Stimulated activated CD4-positive, alpha-beta T cell treated with anti-CD3 and anti-CD28 coated beads, TNF-alpha, amount 100 ng/mL, for 1 hour (primary cell): Measurements from ENCODE around the gene L3MBTL4.
"Not testable (repeated sequence)": the region's sequence is repeated elsewhere in the genome, so short reads cannot be mapped to it uniquely, and the experiment has no call there.

Experiments used
- DNase-seq, 3 donors: peaks; one replicate each; pipeline ENCODE4 v3.0.0-alpha.2; 2020; ENCODE audit warnings: low read depth in 3 of 3, low spot score in 1 of 3

Gene L3MBTL4

GRCh38 chr18:6203791-6204190 lies 210.9 kb downstream of the L3MBTL4 start:
- no peak for DNase-seq

- no peak for DNase-seq
Measured at GRCh38 chr18:6202861-6203260, 211.8 kb downstream of the L3MBTL4 start.

DNA sequence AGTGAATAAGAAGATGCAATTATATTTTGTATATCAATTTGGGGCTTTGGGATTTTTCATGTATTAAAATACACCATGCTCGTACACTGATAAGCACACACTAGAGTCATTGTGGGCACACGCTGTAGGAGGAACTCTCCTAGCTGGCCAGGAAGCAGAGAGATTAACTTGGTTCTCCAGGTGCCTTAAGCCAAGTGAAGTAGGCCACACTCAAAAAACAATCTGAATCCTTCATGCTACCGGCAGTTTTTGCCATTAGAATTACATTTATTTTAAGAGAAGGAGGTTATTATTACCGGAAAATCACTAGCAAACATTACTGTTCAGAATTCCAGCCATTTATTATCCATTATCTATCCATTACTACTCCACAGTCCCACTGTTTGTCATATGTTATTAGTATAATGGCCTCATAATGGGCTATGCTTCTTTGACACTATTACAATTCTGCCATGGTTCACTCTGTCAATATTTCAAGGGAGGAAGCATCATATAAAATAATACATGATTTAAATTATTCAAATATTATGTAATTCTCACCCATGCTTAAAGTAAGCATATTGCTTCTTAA lies 214.4 kb downstream of the L3MBTL4 start:
- no peak for DNase-seq

DNA sequence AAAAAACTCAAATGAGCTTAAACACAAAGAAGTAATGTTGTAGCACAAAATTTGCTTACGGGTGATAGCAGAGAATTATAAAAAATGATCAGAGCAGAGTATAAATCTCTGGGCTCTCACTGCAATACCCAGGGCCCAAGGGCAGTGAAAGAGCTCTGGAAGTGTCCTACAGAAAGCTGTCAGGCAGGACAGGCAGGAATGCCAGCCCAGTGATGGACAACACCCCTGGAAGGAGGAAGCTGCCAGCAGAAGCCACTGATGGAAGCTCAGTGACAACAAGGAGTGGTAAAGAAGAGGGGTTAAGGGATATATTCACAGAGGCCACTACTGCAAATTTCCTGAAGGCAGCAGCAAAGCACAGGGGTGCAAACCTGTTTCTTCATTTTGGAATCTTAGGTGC lies 214.9 kb downstream of the L3MBTL4 start:
- DNase-seq = no peak

DNA sequence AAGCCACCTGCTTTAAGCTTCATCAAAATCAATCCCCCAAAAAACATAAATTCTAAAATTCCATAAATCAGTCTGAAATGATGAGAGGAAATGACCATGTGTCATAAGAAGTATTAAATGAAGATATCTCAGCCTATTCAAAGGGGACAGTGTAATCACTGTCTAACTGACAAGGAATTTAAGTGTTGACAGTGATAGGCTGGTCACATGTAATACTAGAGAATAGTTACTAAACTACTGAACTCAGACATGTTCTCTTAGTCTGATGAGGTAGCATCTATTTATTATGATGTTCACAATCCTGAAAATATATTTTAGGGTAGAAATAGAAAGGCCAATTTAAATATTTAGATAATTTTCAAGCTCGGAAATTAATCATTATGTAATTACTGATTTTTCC lies 216.1 kb downstream of the L3MBTL4 start:
- DNase-seq = no peak

- no peak for DNase-seq
Measured at GRCh38 chr18:6194640-6195039, 220.1 kb downstream of the L3MBTL4 start.

DNA sequence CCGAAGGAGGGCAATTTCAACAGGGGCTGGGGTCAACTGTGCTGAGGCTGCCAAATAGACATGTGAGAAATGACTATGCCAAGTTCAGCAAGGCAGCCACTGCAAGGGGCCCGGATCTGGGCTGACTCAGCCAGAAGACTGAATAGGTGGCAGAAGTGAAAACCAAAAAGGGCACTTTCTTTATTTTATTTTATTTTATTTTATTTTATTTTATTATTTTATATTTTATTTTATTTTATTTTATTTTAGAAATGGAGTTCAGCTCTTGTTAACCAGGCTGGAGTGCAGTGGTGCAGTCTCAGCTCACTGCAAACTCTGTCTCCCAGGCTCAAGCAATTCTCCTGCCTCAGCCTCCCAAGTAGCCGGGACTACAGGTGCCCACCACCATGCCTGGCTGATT lies 228.9 kb downstream of the L3MBTL4 start:
- not testable (repeated sequence) for DNase-seq

GRCh38 chr18:6174983-6175745 lies 239.5 kb downstream of the L3MBTL4 start:
- no peak for DNase-seq

- DNase-seq = no peak
Measured at GRCh38 chr18:6170604-6171003, 244.1 kb downstream of the L3MBTL4 start.

DNA sequence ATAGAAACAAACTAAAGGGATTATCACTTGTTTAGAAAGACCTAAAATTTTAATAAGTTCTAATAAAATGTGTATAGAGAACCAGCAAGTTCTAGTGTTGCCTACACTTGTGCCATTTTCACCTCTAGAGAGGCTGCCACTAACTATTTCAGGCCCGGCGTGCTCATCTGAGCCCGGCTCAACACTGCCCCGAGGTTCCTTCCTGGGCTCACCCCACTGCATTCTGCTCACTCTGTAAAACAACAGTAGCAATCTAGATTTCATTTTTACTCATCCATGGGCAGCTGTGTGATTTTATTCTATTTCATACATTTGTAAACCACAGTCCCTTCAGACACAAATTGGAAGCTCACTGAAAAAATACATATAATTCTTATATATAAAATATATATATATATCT lies 253.2 kb downstream of the L3MBTL4 start:
- no peak for DNase-seq

- DNase-seq = no peak
Measured at GRCh38 chr18:6159426-6159825, 255.3 kb downstream of the L3MBTL4 start.

GRCh38 chr18:6158958-6159357 lies 255.8 kb downstream of the L3MBTL4 start:
- no peak for DNase-seq

- DNase-seq = no peak
Measured at GRCh38 chr18:6156446-6156845, 258.3 kb downstream of the L3MBTL4 start.

DNA sequence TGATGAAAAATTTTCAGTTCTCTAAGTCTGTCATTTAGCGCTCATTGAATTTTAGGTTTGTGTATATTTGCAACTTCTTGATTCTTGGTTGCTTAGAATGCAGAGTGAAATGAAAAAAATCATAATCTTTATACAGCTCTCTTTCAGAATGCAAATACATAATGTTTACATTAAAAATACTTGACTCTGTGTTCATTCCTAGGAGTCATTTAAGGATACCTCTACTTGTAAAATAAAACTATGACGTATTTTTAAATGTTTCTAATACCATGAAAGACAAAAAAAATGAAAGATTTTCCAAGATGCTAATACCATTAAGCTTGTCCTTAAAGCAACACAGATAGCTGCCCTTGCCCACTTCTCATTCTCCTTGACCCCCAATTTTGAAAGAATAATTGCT lies 259.0 kb downstream of the L3MBTL4 start:
- DNase-seq = no peak

- DNase-seq = no peak
Measured at GRCh38 chr18:6150430-6150829, 264.3 kb downstream of the L3MBTL4 start.

DNA sequence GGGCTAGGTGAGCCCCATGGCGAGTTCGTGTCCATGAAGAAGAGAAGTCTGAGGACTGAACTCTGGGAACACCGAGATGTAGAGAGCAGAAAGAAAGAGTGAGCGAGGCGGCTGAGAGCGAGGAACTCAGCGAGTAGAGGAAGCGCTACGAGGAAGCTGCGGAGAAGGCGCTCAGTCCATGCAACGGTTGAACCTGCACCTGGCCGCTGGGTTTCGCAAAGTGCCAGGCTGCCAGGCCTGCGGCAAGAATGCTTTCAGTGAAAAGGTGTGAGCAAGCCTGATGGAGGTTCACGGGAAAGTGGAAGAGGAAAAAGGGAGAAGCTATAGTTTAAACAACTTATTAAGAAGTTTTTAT lies 268.4 kb downstream of the L3MBTL4 start:
- no peak for DNase-seq

DNA sequence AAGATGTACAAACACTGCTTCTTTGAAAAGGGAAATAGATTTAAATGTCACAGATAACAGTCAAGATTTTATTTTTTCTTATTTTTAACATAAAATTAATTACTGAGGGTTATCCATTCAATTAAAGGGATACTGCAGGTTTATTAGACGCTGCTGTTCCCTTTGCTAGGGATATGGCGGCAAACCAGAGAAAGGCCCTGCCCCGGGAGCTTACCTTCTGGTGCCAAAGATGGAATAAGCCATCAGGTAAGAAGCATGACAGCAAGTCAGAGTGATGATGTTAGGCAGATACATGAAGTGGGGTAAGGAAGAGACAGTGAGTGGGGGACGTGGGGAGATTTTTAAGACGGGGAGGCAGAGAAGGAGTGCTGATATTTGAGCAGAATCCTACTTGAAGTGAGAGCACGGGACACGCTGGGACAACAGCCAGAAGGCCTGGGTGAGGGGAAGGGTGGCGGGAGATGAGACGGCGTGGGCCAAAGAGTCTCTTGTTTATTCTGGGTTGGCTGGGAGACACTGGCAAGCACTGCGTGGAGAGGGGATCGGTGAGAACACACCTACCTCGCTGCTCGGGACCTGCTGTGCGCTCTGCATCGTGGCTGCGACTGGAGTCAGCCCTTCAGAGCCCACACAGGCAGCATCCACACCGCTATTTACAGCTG lies 268.9 kb downstream of the L3MBTL4 start:
- no peak for DNase-seq

DNA sequence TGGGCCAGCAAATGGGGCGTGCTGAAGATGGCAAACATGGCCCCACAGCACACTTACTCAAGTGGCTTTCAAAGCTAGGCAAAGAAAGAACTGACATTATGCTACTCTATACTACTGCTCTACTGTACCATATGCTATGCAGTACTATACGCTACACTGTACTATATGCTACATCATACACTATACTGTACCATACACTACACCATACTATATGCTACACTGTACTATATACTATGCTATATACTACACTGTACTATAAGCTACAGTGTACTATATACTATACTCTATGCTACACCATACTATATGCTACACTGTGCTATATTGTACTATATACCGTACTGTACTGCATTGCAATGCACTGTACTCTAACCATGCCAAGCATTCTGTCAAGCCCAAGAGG lies 275.7 kb downstream of the L3MBTL4 start:
- no peak for DNase-seq

DNA sequence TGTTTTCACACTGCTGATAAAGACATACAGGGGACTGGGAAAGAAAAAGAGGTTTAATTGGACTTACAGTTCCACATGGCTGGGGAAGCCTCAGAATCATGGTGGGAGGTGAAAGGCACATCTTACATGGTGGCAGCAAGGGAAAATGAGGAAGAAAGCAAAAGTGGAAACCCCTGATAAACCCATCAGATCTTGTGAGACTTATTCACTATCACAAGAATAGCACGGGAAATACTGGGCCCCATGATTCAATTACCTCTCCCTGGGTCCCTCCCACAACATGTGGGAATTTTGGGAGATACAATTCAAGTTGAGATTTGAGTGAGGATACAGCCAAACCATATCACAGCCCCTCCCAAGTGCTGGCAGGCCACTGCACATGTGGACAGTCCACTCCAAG lies 278.8 kb downstream of the L3MBTL4 start:
- not testable (repeated sequence) for DNase-seq

GRCh38 chr18:6135029-6135428 lies 279.7 kb downstream of the L3MBTL4 start:
- not testable (repeated sequence) for DNase-seq

DNA sequence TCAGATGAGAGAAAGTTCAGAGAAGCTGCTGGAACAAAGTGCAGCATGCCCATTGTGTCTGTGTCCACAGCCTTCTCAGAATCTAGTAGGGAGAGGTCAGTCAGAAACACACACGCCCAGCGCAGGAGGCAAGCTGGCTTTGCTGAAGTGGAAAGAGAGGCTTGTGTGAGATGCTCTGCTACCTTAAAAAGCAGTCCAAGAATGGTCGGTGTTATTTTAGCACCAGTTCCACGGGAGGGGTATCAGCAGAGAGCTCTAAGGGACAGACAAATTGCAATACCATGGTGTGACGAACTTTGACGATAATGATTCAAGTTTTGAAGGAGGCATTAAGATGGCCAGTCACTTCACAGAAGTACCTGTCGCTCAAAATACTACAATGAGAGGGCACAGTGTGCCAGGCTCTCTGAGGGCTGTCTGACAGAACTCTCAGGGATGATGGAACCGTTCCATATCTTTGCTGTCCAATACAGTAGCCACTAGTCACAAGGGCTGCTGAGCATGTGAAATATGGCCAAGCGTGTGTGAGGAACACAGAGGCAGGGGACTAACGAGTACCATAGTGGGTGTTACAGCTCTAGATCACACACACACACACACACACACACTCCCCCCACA lies 281.9 kb downstream of the L3MBTL4 start:
- no peak for DNase-seq

- no peak for DNase-seq
Measured at GRCh38 chr18:6120820-6121279, 293.9 kb downstream of the L3MBTL4 start.
